Adrenal gland (tissue), 12 donors: ENCODE measurements around the gene GLCE. TPM values are rescaled to one million over a fixed set of nuclear protein-coding genes. Genes with fewer than 3 reads are reported as not detected.

Experiments
- DNase-seq, 7 donors: peaks; one replicate each; pipeline ENCODE4 v3.0.0-alpha.2; 2019 to 2020
- H3K27ac ChIP-seq, 5 donors: fragments of 200-600 bp; sonication (generic) in 4 of 5; 1 replicate in 3 of 5; 2 replicates in 2 of 5; pipeline versions ENCODE4 v1.5.1 to v1.8.0; 2016 to 2020; ENCODE audit warnings: mild to moderate bottlenecking in 1 of 5
- H3K27me3 ChIP-seq: fragments of 200-600 bp; 2 replicates; pipeline ENCODE4 v1.8.0; 2021
- H3K36me3 ChIP-seq, 2 donors: fragments of 200-600 bp; replicated peaks in 1 of 2; 1 replicate in 1 of 2; 2 replicates in 1 of 2; pipeline versions ENCODE4 v1.5.1 to v1.8.0; 2018 to 2022
- H3K4me1 ChIP-seq, 2 donors: fragments of 200-600 bp; replicated peaks in 1 of 2; 1 replicate in 1 of 2; 2 replicates in 1 of 2; pipeline versions ENCODE4 v1.5.1 to v1.8.0; 2018 to 2021
- H3K4me3 ChIP-seq, 4 donors: fragments of 200-600 bp; sonication (generic) in 3 of 4; one replicate each; pipeline ENCODE4 v1.5.1; 2016 to 2018
- H3K9me3 ChIP-seq, 3 donors: fragments of 200-600 bp; sonication (generic) in 1 of 3; replicated peaks in 1 of 3; 1 replicate in 2 of 3; 2 replicates in 1 of 3; pipeline versions ENCODE4 v1.5.1 to v1.8.0; 2016 to 2021
- CTCF ChIP-seq, 6 experiments: fragments of 450-650 bp in 4 of 6; fragments of 200-600 bp in 2 of 6; sonication (generic) in 1 of 6; IDR thresholded peaks; 1 replicate in 5 of 6; 2 replicates in 1 of 6; pipeline versions ENCODE4 v1.5.1 to v1.8.0; 2016 to 2021; ENCODE audit warnings: antibody characterized with exemption in 6 of 6, mild to moderate bottlenecking in 2 of 6, moderate library complexity in 1 of 6
- POLR2A ChIP-seq, 2 donors: fragments of 450-650 bp; IDR thresholded peaks; one replicate each; pipeline ENCODE4 v1.6.1; 2017; ENCODE audit warnings: antibody characterized with exemption in 2 of 2, mild to moderate bottlenecking in 2 of 2, moderate library complexity in 1 of 2
- WGBS, 4 donors: extraction: QIAGEN DNeasy Blood & Tissue Kit in 2 of 4; methylation state at CpG; one replicate each; pipeline versions ENCODE4 v1.1.5 to v1.1.7; 2013 to 2017; 5-methylcytosine and 5-hydroxymethylcytosine counted together
- intact Hi-C, 2 donors: fragments of 100-400 bp; cut with DNase I; formaldehyde crosslinking; loops; one replicate each; pipeline versions ENCODE4 v1.14.1 to v1.15.0; 2022 to 2023
- polyA plus RNA-seq, 3 donors: library from polyadenylated mRNA; stranded (reverse); fragments of 200-250 nt in 2 of 3; fragments of 350-450 nt in 1 of 3; fragmentation: Illumina TruSeq in 1 of 3; extraction: RNeasy Lipid Tissue Mini Kit (QIAGEN cat#74804) in 1 of 3; gene quantifications; one replicate each; pipeline ENCODE4 v1.2.3, GENCODE V29; 2013 to 2014
- total RNA-seq, 9 donors: library from RNA; depleted of rRNA in 4 of 9; stranded (reverse); fragments of >200 nt in 4 of 9; fragments of 120-200 nt in 1 of 9; fragmentation: NEBNext Ultra II Directional in 1 of 9; extraction: Animal tissue kit (Norgen Biotek cat#: 25700) in 1 of 9; gene quantifications; one replicate each; pipeline versions ENCODE4 v1.1.0 to v1.2.4, GENCODE V29; 2013 to 2023
- donor health status: healthy with polysubstance abuse.
- donor health status: Bipolar disorder and iron deficiency.
- donor health status: DM: yes; HTN: yes; CAD: no.
- donor health status: DM: no; HTN: no; CAD: no.
- donor health status: DM: no; HTN: no; CAD: no.
- donor health status: DM: yes; HTN: yes; CAD: no.

GLCE gene
- total and polyA plus RNA-seq, 12 donors, result 9.3 to 48.4 (median 28.1) TPM

- WGBS, 4 donors, result 94 to 97% (median 96%) methylated on average over 10 to 11 of the region's 11 CpGs
- intact Hi-C loops, result loop anchor here in 1 of 2 donors (10.0 kb wide), 1 partner anchor 91 kb away; no protein-coding TSS in a partner anchor
Observed at GRCh38 chr15:69293741-69294615, 133.5 kb downstream of the GLCE start.

GRCh38 chr15:69296606-69297005, 136.2 kb downstream of the GLCE start:
- H3K27ac ChIP-seq, result no peak overlapping the region
- WGBS, 4 donors, result 92 to 97% (median 94%) methylated on average over 6 of the region's 6 CpGs
- H3K4me1 ChIP-seq, result peaks cover 5 to 12% of the 10 kb centered on the region in 2 donors
- DNase-seq, result no peak
- intact Hi-C loops, result loop anchor here in 1 of 2 donors (10.0 kb wide), 1 partner anchor 88 kb away; no protein-coding TSS in a partner anchor
- H3K4me3 ChIP-seq, result no peak overlapping the region
- no peaks in the 10 kb centered on the region for H3K27me3 ChIP-seq
- no peaks in the 10 kb centered on the region for H3K9me3 ChIP-seq
- TF ChIP-seq CTCF (IDR thresholded peaks at IDR 0.05) (no peak), POLR2A (IDR thresholded peaks at IDR 0.05) (no peak)
- no peaks in the 10 kb centered on the region for H3K36me3 ChIP-seq

More at GRCh38 chr15:69293741-69294615, 133.5 kb downstream of the GLCE start:
- H3K27me3 ChIP-seq, result no peaks in the 10 kb centered on the region
- H3K4me3 ChIP-seq, result no peak overlapping the region
- DNase-seq, result peak in 1 of 7 donors; percentile 2
- TF ChIP-seq CTCF (IDR thresholded peaks at IDR 0.05) (no peak), POLR2A (IDR thresholded peaks at IDR 0.05) (no peak)
- H3K9me3 ChIP-seq, result no peaks in the 10 kb centered on the region
- peaks cover 0 to 8% of the 10 kb centered on the region in 2 donors for H3K4me1 ChIP-seq
- H3K36me3 ChIP-seq, result no peaks in the 10 kb centered on the region
- H3K27ac ChIP-seq, result no peak overlapping the region

GRCh38 chr15:69297642-69298353, 137.4 kb downstream of the GLCE start:
- Histone ChIP-seq H3K36me3 (no peaks in the 10 kb centered on the region), H3K4me1 (peaks cover 5 to 12% of the 10 kb centered on the region in 2 donors), H3K4me3 (peak overlapping the region in 1 of 4 donors; percentile 61), H3K27ac (peak overlapping the region in 1 of 5 donors; percentile 49), H3K9me3 (no peaks in the 10 kb centered on the region), H3K27me3 (no peaks in the 10 kb centered on the region)
- DNase-seq, result no peak
- WGBS, 4 donors, result 89 to 96% (median 94%) methylated on average over 10 of the region's 10 CpGs
- intact Hi-C loops, result loop anchor here in 1 of 2 donors (10.0 kb wide), 1 partner anchor 87 kb away; no protein-coding TSS in a partner anchor
- TF ChIP-seq CTCF (IDR thresholded peaks at IDR 0.05) (no peak), POLR2A (IDR thresholded peaks at IDR 0.05) (no peak)

- Histone ChIP-seq H3K36me3 (no peaks in the 10 kb centered on the region), H3K9me3 (no peaks in the 10 kb centered on the region), H3K4me3 (peak overlapping the region in 1 of 4 donors; percentile 61), H3K27ac (peak overlapping the region in 2 of 5 donors; percentile 26 to 49), H3K4me1 (peaks cover 5 to 12% of the 10 kb centered on the region in 2 donors), H3K27me3 (no peaks in the 10 kb centered on the region)
- whole genome bisulfite sequencing, 4 donors, result 61 to 72% (median 61%) methylated on average over 12 to 15 of the region's 15 CpGs
- intact Hi-C loops, result loop anchor here in 1 of 2 donors (10.0 kb wide), 1 partner anchor 86 kb away; no protein-coding TSS in a partner anchor
- TF ChIP-seq CTCF (IDR thresholded peaks at IDR 0.05) (no peak), POLR2A (IDR thresholded peaks at IDR 0.05) (no peak)
- DNase-seq, result peak in 2 of 7 donors; percentile 28 to 45
Observed at GRCh38 chr15:69298354-69298696, 137.9 kb downstream of the GLCE start.
